ENCODE measurements around the gene PPP3CA. TPM values are rescaled to one million over a fixed set of nuclear protein-coding genes. Genes with fewer than 3 reads are reported as not detected.

Gene PPP3CA
- total RNA-seq, 1 donor from 2014 or later: 78.8 TPM

- H3K27me3 Mint-ChIP-seq: no peaks in the 10 kb centered on the region
- H3K4me3 Mint-ChIP-seq: no peak overlapping the region
- ATAC-seq (ENCODE audit: low read depth) (no peak), DNase-seq (no peak)
- H3K27ac Mint-ChIP-seq: no peak overlapping the region
- intact Hi-C loops (cut with micrococcal nuclease): no loop called here
- POLR2A ChIA-PET: no interaction called here
- no peaks in the 10 kb centered on the region for H3K4me1 Mint-ChIP-seq
- no peaks in the 10 kb centered on the region for H3K36me3 Mint-ChIP-seq (ENCODE audit: low read depth)
- no peak for TF ChIP-seq CTCF (IDR thresholded peaks at IDR 0.05)
- no peaks in the 10 kb centered on the region for H3K9me3 Mint-ChIP-seq
- CTCF ChIA-PET: interaction anchor here (0.6 kb wide), 1 partner anchor 410 kb away, joined by 4 read pairs; no protein-coding TSS in a partner anchor
These were observed 370.1 kb downstream of the PPP3CA start for GRCh38 chr4:100977274-100977673.
